Measurements from ENCODE around the gene TTN.

DNA sequence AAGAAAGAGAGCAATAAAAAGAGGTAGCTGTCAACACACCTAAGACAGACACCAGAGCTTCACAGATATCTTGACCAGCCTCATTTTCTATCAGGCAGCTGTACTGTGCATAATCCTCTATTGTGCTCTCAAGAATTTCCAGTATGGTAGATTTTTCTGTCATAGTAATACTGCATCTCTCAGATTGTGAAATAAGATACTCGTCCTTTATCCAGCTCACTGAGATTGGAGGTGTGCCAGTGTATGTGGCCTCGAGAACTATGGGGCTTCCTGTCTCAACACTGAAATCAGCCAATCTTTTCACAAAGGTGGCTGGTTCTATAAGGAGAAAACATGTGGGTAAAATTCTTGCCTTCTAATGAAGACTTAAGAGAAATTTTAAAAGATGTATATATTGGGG lies 88.9 kb downstream of the TTN start:
- TF ChIP-seq EGR1 (IDR thresholded peaks at IDR 0.05; ENCODE audit: low read depth) (no peak), YY1 (IDR thresholded peaks at IDR 0.05; ENCODE audit: extremely low read depth, insufficient replicate concordance, low read depth, low read length) (no peak), RAD21 (IDR thresholded peaks at IDR 0.05; ENCODE audit: low read depth) (no peak), JUND (IDR thresholded peaks at IDR 0.05) (no peak), SRF (IDR thresholded peaks at IDR 0.05; ENCODE audit: low read depth) (no peak)
- TF ChIP-seq, protein P1, sequence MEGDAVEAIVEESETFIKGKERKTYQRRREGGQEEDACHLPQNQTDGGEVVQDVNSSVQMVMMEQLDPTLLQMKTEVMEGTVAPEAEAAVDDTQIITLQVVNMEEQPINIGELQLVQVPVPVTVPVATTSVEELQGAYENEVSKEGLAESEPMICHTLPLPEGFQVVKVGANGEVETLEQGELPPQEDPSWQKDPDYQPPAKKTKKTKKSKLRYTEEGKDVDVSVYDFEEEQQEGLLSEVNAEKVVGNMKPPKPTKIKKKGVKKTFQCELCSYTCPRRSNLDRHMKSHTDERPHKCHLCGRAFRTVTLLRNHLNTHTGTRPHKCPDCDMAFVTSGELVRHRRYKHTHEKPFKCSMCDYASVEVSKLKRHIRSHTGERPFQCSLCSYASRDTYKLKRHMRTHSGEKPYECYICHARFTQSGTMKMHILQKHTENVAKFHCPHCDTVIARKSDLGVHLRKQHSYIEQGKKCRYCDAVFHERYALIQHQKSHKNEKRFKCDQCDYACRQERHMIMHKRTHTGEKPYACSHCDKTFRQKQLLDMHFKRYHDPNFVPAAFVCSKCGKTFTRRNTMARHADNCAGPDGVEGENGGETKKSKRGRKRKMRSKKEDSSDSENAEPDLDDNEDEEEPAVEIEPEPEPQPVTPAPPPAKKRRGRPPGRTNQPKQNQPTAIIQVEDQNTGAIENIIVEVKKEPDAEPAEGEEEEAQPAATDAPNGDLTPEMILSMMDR (IDR thresholded peaks at IDR 0.05 in 2 of 3, conservative IDR thresholded peaks at IDR 0.05 in 1 of 3; ENCODE audit: borderline replicate concordance in 1 of 3, insufficient read depth in 1 of 3, low read depth in 2 of 3, low read length in 2 of 3) = no peak

Data from HCT116 (cell line).